ENCODE measurements around the gene EPB41L2. TPM values are rescaled to one million over a fixed set of nuclear protein-coding genes. Genes with fewer than 3 reads are reported as not detected.
A peak's percentile ranks its signal among the peaks of the same experiment; 100 is the strongest.
"Not testable (repeated sequence)": the region's sequence is repeated elsewhere in the genome, so short reads cannot be mapped to it uniquely, and the experiment has no call there.

The EPB41L2 gene
- 24.5 and 33.2 TPM in 2 replicates for total RNA-seq (2014; rRNA removed; shearing (Covaris generic))

DNA sequence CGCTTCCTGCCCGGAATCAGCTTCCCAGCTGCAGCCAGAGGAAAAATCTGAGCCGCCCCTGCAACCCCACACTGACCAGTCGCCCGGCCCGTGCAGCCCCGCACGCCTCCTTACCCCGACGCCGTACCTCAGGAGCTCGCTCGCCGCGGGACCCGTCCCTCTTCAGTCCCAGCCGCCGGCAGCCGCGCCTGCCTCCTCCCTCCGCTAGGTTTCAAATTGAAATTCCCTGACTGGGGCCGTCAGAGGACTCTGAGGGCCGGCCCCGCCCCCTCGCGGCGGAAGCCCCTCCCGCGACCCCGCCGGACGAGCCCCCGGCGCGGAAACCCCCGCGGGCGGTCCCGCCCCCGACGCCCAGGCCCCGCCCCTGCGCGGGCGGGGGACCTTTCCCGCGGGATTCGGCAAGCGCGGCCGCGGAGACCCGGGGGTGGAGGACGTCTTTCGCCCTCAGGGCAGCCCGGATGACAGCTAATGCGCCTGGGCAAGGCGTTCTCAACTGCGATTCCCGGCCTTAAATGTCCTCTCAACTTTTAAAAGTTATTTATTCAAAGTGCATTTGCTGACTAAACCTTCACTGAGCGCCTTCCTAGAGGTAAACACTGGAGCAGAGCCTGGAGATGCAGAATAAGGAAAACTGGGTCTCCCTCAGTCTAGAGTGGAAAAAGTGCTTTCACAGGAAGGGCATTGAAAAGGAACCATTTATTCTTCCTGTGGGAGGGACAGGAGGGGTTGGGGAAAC, at the start of gene EPB41L2:
Gene EPB41L2 (minus strand): TSS at position 218 of the 736 bp plus-strand sequence. CDS start 106,760 bp downstream, outside the sequence.
- DNase-seq (ENCODE audit: low read depth) = peak; percentile 88

DNA sequence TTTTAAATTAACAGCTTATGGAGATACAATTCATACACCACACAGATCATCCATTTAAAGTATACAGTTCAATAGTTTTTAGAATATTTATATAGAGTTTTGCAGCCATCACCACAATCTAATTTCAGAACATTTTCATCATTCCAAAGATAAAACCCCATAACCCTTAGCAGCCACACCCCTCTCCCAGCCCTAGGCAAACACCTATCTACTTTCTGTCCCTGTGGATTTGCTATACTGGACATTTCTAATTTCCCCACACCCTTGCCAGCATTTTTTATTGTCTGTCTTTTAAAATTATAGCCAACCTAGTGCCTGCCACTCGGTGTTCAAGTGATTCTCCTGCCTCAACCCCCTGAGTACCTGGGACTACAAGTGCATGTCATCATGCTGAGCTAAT, 49.2 kb upstream of the EPB41L2 start:
- no peak for DNase-seq (ENCODE audit: low read depth)

DNA sequence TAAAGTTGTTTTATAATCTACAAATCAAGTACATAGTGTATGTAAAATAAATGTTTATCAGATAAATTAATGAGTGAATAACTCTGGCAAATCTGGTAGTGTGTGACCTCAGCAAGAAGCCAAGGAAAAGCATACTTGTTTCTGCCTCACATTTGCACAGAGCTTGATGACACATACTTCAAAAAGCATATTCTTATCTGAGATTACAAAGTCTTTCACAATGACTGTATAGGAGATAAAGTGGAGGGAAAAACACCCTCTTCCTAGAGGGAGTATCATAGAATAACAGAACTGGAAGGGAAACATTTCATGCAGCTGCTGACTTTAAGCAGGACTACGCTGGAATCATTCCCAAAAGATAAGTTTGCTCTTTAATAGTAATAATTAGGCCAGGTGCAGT, 44.1 kb upstream of the EPB41L2 start:
- DNase-seq (ENCODE audit: low read depth) = peak; percentile 64

DNA sequence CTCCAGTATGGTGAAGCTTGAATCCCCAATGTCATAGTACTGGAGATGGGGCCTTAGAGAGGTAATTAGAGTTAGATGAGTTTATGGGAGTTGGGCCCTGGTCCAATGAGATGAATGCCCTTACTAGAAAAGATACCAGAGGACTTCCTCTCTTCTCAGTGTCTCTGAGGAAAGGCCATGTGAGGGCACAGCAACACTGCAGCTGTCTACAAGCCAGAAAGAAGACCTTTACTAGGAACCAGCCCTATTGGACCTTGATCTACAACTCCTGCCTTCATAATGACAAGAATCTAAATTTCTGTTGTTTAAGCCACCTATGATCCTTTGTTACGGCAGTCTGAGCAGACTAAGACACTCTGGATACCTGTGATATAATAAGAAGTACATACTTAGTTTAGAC, 40.9 kb upstream of the EPB41L2 start:
- no peak for DNase-seq (ENCODE audit: low read depth)

DNA sequence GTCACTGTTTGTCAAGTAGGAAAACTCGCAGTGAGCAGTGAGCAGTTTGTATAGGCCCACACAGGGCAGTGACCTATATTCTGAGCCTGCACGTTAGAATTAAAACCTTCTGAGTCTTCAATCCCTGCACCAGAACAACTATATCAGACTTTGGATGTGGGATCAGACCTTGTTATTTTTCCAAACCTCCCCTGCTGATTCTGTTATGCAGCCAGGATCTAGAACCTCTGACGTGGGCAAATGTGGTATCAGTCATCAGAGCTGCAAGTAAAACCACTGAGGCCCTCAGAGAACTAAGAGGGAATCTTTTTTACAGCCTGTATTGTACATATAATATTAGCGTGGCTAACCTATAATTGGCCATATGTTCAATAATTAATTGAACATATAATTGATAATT, 40.3 kb upstream of the EPB41L2 start:
- no peak for DNase-seq (ENCODE audit: low read depth)

DNA sequence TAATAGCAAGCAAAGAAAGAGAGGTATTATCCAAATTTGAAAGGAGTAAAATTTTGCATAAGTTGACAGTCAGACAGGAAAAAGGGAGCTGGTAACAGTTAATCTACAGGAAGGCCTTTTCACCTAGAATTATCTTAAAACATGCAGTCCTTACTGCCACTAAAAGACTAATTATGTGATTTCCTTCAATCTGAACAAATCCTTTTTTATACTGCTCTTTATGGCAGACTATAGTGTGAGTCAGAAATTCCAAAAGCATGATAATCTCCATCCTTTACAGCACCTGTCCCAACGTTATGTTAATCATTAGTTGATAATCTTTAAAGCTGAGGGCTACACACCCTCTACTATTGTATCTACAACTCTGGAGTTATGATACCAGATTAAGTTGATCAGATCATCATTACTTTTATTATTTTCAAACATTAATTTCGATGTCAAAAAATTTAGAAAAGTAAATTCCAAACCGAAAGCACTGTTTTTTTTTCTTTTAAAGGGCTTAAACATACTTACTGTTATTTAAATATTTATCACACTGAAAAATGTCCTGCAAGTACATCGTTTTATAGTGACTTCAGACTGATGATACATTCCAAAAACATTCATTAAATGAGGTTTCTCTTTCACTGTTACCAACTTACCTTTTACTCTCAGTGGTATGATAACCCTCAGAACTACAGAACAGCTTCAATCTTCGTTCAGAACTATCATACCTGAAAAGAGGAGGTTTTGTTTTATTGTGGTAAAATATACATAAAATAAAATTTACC, 39.1 kb upstream of the EPB41L2 start:
- DNase-seq (ENCODE audit: low read depth) = peak; percentile 28

DNA sequence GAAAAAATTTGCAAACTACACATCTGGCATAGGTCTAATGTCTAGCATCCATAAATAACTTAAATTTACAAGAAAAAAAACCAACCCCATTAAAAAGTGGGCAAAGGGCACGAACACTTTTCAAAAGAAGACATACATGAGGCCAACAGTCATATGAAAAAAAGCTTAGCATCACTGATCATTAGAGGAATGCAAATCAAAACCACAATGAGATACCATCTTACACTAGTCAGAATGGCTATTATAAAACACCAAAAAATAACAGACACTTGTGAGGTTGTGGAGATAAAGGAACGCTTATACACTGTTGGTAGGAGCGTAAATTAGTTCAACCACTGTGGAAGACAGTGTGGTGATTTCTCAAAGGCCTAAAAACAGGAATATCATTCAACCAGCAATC, 33.7 kb upstream of the EPB41L2 start:
- peak; percentile 24 for DNase-seq (ENCODE audit: low read depth)

DNA sequence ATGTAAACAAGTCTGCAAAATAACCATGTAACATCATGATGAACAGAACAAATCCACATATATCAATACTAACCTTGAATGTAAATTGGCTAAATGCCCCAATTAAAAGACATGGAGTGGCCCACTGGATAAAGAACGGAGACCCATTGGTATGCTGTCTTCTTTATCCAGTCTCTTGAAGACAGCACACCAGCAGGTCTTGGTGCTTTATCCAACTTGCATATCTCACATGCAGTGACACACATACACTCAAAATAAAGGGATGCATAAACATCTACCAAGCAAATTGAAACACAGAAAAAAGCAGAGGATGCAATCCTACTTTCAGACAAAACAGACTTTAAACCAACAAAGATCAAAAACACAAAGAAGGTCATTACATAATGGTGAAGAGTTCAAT, 30.3 kb upstream of the EPB41L2 start:
- no peak for DNase-seq (ENCODE audit: low read depth)

DNA sequence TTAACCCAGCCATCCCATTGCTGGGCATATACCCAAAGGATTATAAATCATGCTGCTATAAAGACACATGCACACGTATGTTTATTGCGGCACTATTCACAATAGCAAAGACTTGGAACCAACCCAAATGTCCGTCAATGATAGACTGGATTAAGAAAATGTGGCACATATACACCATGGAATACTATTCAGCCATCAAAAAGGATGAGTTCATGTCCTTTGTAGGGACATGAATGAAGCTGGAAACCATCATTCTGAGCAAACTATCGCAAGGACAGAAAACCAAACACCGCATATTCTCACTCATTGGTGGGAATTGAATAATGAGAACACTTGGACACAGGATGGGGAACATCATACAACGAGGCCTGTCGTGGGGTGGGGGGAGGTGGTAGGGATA, 28.9 kb upstream of the EPB41L2 start:
- DNase-seq (ENCODE audit: low read depth) = not testable (repeated sequence)

DNA sequence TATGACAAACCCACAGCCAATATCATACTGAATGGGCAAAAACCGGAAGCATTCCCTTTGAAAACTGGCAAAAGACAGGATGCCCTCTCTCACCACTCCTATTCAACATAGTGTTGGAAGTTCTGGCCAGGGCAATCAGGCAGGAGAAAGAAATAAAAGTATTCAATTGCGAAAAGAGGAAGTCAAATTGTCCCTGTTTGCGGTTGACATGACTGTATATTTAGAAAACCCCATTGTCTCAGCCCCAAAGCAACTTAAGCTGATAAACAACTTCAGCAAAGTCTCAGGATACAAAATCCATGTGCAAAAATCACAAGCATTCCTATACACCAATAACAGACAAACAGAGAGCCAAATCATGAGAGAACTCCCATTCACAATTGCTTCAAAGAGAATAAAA, 27.3 kb upstream of the EPB41L2 start:
- not testable (repeated sequence) for DNase-seq (ENCODE audit: low read depth)

DNA sequence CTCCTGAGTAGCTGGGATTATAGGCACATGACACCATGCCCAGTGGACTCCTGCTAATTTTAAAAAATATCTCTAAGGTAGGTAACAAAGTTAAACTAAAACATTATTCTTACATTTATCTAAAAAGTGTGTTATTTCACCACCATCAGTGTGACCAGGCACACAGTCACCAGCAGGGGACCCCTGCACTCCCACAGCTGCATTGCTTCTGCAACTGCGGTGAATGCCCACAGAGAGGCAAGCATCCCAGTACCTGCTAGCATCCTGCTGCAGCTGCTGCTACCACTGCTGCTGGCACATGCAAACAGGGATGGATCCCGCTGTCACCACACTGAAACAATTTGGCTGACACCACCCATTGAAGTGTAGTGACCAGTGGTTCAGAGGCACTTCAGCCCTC, 21.9 kb upstream of the EPB41L2 start:
- DNase-seq (ENCODE audit: low read depth) = no peak

DNA sequence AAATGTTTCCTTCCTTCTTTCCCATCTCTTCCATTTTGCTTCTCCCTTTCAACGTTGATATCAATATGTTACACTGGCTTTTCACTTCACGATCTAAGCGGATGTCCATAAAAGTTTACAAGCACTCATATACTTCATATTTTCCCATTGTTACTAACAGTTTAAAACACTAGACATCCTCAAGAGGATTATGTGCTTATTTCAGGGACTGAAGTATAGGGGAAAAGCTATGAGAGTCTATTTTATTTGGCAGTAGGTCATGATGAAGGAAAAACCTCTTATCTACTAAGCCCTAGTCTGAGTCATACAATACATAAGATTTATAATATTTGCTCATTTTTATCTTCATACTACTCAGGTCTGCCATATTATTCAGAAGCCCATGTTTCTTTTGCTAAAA, 20.6 kb upstream of the EPB41L2 start:
- DNase-seq (ENCODE audit: low read depth) = no peak

DNA sequence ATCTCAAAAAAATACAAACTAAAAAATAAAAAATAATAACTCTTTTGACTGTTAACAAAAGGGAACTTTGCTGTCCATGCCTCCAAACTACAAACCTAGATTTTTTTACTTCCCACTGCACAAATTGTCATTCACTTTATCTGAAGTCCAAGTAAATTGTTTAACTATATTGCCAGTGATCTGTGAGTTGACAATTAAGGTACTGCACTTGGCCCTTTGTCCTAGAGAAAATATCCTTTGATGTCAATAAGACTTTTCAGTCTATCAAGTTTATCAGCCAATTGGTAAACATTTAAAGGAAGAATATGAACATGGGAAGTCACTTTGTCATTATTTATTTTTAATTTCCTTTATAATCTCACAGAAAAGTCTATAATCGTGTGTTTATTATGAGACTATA, 19.3 kb upstream of the EPB41L2 start:
- DNase-seq (ENCODE audit: low read depth) = no peak

DNA sequence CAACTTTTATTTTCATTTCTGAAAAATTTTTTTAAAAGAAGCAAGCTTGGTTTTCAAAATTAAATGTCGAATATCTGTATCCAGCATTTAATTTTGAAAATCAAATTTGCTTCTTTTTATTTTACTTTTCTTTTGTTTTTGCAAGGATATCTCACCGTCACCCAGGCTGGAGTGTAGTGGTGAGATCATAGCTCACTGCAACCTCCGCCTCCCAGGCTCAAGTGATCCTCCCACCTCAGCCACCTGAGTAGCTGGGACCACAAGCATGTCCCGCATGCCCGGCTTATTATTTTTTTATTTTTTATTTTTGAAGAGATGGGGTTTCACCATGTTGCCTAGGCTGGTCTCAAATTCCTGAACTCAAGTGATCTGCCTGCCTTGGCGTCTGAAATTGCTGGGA, 17.0 kb upstream of the EPB41L2 start:
- no peak for DNase-seq (ENCODE audit: low read depth)

DNA sequence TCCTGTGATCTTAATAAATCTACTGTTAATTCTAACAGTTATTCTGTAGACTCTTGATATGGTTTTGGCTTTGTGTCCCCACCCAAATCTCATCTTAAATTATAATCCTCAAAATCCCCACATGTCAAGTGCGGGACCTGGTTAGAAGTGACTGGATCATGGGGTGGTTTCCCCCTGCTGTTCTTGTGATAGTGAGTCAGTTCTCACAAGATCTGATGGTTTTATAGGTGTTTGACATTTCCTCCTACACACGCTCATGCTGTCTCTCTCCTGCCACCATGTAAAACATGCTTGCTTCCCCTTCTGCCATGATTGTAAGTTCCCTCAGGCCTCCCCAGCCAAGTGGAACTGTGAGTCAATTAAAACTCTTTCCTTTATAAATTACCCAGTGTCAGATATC, 10.5 kb upstream of the EPB41L2 start:
- no peak for DNase-seq (ENCODE audit: low read depth)

DNA sequence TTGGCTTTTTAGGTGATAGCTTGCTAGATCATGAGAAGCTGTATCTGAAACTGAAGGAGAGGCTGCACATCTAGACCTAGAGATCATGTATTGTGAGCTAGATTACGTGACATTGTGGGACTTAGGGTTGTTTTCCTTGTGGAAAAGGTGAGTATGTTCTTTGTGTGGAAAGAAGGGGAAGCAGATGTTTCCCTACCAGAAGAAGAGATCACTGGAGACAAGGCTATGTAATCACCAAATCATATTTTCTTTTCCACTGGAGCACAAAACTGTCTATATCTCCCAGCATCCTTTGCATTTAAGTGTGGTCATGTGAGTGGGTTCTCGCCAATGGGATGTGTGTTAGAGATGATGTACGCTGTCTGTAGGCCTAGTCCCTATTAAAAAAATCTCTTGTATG, 7.0 kb upstream of the EPB41L2 start:
- DNase-seq (ENCODE audit: low read depth) = no peak

DNA sequence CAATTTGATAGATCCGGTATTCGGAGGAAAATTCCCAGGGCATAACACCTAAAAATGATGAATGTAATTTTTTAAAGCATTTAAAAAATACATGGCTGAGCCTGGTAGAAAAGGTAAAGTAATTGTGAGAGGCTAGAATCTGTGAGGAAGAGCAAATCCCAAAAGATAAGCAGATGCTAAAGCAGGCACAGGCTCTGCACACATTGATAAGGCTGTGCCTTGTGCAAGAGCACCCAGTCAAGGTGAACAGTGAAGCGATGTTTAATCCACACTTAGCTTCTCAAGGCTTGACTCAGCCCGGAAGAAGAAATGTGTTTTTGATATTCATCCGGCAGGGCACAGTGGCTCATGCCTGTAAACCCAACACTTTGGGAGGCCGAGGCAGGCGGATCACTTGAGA, 5.1 kb upstream of the EPB41L2 start:
- no peak for DNase-seq (ENCODE audit: low read depth)

DNA sequence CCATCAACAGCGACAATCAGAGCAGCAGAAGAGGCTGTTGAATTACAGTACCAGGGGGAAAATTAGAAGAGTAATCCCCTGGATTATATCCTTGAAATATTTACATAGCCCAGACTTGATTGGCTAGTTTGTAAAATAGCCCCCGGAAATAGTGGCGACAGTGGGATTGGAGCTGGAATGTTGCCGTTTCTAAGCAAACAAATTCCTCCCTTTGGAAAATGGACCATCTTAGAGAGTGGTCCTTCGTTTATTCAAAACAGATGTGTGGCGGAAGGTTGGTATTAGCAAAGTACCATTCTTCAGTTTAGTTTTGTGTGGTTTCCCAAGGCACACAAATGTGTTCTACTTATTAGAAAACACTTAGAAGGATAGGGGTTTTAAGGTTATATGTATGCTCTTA, 4.5 kb upstream of the EPB41L2 start:
- no peak for DNase-seq (ENCODE audit: low read depth)

DNA sequence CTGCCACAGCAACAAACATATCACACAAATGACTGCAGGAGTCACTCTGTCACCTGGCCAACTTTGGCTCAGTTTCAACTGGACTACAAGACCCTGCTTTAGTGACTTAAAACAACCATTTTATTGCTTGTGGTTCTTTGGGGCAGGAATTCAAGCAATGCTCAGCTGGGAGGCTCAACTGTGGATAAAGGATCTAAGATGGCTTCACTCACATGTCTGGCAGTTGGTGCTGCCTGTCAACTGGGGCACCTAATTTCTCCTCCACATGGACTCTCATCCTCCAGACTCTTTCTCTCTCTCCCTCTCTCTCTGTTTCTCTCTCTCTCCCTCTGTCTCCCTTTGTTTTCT, 2.8 kb upstream of the EPB41L2 start:
- DNase-seq (ENCODE audit: low read depth) = no peak

DNA sequence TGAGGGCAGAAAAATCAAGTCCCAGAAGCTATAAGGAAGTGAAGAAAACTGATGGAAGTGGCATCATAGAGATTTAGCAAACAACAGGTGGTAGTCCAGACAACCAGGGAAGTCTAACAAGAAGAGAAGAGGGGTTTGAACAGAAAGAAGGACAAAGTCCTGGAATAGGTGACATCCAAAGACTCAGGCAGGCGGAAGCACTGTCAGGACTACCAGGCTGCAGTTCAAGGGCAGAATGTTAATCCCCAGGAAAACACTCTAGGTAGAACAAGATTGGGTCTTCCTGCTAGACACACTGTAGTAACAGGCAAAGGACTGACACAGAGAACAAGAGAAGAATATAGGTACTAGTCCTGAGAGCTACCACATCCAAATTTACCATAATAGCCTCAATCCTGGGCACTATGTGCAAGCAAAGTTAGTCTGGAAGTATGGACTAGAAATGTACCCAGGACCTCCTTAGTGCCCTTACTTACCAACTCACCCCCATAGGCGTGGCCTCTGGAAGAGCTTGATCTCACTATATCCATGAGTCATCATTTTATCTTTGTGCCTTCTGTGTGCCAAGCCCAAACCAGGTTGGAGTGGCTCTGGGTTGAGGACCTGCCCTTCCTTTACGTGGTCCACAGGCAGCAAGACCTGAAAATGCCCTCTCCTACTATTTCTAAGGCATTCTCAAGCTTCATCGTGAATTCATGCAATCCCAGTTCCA, 2.2 kb upstream of the EPB41L2 start:
- peak; percentile 21 for DNase-seq (ENCODE audit: low read depth)

DNA sequence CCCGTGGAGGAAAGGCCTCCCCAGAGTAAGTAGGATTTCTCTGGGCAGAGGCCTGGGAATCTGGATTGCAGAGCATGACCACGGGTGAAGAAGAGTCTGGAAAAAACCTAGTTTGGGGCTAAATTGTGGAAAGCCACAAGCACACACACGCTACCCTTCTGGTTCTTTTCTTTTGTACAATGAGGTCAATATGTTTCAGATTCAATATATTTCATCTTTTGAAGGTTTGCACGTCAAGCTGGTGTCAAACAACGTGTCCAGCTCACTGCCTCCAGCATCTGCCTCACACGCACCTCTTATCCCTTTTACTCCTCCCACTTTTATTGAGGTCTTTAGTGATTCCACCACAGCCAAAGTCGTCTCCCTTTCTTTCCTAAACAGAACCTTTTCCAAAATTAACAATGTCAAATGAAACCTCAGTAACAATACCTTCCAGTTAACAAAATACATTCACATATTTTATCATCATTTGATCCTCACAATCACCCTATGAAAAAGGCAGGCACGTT, 773 bp upstream of the EPB41L2 start:
- DNase-seq (ENCODE audit: low read depth) = no peak

DNA sequence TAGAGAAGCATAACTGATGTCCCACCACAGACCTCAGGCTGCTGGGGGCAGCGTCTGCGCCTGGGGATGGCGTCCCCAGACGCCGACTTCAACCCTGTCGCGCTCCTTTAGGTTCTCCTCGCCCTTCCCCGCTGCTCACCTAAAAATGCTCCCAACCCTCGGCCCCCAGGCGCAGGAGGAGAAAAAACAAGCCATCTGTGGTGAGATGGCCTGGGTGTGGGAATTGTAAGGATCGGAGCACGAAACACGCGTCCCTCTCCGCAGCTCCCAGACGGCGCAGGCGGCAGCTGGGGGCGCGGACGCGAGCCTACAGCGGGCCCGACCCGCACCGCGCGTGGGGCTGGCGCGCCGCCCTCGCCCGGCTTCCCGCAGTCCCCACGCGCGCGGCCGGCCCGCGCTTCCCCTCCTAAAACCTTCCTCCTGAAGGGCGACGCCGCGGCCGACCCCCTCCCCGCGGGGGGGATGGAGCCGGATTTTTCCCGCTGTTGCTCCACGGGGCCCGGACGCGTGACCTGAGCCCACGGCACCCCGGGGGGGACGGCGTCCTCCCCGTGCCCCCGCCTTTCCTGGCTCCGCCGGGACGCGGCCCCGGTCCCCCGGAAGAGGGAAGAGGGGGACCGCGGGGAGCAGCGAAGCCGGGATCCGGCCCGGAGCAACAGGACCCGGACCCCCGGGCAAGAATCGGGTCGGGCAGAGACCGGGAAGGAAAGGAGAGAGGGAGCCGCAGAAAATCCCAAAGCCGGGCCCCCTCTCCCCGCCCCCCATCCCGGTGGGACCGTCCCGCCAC, 611 bp downstream of the EPB41L2 start:
- DNase-seq (ENCODE audit: low read depth) = peak; percentile 35

Measured in RPMI7951 (cell line).